NCI-H128 (cell line): ENCODE results near the gene DRC7.
"Not testable (repeated sequence)": the region's sequence is repeated elsewhere in the genome, so short reads cannot be mapped to it uniquely, and the experiment has no call there.

Experiments
- DNase-seq: peaks from one replicate; lab custom pipeline; 2025; ENCODE audit not compliant: unreplicated experiment; lab: John Stamatoyannopoulos, UW

DRC7 gene

DNA sequence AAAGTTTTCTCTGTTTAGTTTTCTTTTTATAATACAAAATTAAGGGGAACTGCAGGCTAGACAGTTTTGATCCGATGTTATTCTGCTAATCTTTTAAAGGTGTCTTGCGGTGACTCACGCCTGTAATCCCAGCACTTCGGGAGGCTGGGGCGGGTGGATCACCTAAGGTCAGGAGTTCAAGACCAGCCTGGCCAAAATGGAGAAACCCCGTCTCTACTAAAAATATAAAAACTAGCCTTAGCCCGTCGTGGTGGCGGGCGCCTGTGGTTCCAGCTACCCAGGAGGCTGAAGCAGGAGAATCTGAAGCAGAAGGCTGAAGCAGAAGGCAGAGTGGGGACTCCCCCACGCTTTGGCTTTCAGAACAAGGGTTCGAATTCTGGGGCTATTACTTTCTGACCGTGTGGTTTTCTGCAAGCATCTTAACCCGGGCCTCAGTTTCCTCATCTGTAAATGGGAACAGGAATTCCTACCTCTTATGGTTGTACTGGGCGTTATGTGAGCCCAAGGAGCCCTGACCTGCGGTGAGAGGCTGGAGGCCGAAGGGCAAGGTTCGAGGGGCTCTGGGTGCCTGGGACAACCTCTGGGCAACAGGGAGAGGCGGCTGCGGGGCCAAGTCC lies 39.8 kb downstream of the DRC7 start:
- DNase-seq: no peak

DNA sequence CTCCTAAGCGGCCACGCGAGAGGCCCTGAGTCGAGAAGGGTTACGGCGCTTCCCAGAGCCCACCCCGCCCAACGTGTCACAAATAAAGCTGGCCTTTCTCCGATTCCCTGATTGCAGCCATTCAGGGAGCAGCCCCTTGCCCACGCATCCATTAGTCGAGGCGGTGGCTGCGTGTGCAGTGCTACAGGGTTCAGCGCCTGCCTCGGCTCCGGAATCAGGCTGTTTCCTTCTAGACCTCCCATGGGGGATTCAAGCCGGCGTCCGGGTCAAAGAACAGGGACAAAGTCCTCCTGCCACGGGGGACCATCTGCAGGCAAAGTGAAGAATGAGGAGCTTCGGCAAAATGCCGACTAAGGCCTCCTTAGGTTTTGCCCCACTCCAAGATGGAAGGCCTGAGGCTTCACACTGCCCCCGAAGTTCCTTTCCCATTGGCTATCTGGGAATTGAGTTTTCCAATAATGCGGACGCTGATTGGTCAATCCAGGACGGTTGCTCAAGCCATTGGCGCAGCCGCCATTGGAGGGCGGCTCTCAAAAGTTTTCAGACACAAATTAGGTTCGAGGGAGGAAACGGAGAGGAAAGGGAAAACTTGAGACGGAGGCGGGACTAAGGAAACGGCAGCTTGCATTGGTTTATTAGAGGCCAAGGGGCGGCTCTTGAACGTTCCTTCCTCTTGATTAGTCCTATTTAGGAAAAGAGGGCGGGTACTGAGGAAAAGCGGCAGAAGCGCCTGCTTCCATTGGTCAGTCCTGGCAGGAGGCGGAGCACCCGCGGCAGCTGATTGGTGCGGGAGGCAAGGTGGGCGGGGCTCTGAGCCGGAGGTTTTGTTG lies 40.5 kb downstream of the DRC7 start:
- peak; percentile 99 for DNase-seq

DNA sequence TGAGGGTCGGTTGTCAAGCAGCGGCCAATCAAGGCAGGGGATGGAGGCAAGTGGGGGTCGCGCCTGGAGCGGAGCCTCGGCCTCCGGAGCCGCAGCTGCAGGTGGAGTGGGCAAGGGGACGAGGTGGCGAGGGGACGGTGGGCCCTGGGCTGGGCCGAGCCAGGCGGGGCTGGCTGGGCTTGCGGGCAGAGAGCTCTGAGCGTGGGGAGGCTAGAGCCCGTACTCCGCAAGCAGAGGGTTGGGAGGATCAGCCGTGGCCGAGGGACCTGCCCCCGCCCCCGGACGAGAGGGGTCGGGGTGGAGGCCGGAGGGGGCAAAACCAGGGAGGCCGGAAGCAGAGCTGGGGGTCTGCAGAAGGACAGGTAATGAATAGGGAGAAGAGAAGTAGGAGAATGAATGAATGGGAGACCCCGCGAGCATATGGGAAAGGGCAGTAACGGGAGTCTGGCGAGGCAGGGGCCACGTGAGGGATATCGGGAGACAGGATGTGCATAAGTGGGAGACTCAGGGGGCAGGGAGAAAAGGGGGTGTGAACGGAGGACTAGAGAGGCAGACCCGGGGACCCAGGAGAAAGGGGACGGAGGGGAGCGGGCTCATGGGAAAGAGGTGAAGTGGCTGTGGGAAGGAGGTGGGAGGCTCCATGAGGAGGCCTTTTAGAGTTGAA lies 41.3 kb downstream of the DRC7 start, which contains the start of gene KATNB1:
Gene KATNB1, plus strand, starts transcription at position 16 of the 664 bp plus-strand sequence. CDS start 1,474 bp downstream, outside the sequence.
- DNase-seq: no peak

DNA sequence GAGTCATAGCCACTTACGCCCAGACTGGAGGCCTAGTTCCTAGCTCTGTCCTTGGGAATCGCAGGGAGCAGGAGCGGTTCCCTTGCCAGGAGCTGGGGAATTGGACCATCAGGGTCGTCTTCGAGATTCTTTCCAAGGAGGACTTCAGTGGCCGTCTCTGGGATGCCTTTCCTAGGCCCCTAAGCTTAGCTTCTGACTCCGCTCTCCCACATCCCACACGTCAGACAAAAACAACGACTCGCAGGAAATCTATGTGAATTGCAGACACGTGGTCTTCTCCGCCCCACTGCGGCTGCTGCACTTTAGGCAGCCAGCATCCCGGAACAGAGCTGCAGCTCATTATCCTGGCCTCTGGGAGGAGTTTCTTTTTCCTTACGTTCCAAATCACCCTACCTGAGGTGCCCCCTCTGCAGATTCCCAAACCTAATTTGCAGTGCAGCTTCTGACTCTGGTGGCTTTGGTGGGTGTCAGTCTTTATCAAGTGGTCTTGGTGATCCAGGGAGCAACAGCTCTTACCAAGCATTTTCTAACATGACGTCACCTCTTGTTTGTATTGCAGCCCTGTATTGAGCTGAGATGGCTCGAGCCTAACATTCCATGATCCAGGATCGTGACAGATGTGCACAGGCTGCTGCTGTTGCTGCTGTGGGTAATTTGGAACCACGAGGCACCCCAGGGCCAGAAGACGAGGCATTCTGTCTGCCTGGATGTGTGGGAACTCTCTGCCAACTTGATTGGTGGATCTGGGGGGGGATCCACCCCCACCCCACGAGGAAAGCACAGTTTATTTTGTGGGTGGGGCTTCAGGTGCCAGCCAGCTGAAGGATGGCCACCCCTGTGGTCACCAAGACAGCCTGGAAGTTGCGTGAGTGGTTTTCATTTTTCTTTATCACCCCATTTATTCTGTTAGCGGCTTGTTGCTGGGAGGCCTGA lies 42.1 kb downstream of the DRC7 start:
- peak; percentile 2 for DNase-seq

DNA sequence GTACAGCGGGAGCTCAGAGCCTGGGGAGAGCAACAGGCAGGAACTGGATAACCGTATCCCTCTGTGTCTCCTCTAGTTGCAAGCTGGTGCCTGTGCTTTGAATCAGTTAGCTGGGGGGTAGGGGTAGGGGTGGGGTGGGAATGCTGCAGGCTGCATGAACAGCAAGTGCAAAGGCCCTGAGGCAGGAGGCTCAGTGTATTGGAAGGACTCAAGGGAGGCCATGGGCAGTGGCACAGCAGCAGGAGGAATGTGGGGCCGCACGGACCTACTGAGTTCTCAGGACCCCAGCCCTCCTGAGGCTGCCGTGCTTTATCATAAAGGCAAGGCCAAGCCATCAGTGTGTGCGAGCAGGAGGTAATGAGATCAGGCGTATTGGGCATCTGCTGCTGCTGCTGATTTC lies 44.2 kb downstream of the DRC7 start:
- DNase-seq: no peak

DNA sequence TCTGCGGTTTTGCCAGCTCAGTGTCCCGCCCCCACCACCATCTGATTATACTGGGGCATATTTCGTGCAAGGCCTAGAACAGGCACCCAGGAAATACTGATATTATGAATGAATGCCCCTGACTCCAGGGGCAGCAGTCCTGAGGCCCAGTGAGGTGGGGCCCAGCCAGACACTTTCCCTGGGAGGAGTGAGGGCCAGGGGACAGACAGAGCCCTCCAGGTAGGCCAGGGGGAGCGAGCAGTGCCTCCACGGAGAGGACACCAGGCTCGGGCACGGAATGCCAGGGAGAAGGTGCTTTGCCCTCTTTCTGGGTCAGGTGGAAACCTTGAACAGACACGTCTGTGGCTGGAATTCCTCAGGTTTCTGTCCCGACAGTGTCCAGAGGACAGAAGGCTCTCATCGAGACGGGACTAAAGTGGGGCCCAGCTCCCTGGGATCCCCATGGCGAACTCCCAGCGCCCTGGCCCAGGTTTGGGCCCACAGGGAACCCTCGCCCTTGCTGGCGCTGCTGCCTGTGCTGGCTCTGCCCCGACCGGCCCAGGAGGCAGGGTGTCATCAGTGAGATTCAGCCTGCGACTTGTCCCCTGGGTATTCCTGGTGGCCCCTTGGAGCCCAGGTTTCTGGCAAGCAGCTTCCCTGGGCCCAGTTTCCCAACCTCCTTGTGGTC lies 45.3 kb downstream of the DRC7 start:
- no peak for DNase-seq

DNA sequence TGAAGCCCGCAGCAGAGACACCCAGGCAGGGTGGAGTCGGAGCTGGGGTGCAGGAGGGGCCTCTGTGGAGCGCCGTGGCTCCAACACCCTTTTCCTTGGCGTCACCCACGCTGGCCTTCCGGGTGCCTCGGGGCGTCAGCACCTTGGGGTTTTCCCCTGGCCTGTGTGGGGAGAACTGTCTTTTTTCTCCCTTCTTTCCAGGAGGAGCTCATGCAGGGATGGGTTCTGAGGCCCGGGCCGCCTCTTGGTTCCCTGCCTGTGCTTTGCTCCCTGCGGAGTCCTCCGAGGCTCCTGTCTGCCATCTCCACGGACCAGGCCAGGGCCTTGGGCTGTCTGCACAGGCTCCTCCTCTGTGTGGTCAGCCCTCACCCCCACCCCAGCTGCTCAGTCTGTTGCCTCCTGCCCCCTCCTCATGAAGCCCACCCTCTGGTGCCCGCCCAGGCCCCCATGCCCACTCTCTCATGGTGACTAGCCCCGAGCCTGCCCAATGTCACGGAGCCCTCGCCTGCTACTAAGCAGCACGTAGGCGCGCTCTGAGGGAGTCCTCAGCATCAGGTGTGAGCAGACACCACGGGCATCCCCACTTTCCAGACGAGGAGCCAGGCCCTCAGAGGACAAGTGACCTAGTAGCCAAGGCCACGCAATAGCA lies 45.9 kb downstream of the DRC7 start:
- DNase-seq: no peak

DNA sequence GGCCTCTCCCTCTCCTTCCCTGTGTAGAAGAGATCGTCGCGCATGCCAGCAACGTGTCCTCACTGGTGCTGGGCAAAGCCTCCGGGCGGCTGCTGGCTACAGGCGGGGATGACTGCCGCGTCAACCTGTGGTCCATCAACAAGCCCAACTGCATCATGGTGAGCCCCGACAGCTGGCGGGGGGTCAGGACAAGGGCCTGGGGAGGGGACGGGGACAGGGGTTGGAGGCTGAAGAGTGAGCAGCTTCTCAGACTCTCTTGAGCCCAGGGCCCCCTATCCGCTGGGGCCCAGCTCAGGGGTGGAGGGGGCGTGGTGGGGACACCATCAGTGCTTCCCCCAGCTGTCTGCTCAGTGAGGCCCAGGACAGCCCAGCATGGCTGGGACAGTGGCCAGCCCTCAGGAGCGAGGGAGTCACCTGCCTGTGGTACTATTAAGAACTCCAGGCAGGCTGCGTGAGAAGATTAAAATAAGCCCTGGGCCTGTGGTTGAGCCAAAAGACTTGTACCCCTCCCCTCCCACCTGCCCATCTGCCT lies 47.1 kb downstream of the DRC7 start:
- DNase-seq: no peak

DNA sequence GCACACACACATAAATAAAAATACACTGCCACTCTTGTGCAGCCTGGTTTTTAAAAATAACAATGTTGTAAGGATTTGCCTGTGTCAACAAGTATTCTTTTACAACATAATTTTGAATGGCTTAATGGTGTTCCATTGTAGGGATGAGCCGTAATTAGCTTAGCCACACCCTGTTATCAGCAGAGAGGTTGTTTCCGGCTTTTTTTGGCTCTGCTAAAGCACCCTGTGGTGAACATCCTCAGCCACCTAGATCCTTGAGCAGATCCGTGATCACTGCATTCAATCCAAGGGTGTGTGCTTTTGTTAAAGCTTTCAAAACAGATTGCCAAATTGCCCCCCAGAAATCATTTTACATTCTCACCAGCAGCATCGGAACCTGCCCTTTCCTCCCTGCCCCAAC lies 47.9 kb downstream of the DRC7 start:
- no peak for DNase-seq

DNA sequence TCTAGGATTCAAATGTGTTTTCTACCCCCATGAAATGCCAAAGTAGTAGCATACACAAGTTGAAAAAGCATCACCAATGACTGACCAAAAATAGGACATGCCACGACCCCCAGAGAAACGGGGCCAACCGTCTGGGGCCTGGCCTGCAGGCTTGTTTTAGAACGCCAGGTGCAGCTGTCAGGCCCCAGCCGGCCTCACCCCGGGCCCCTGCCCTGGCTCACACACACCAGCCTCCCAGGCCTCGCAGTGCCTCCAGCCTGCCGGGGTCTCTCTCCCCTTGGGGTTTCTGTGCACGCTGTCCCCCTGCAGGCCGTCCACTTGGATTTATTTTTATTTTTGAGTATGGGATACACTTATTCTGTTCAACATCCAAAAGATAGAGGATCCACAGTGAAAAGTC lies 48.9 kb downstream of the DRC7 start:
- no peak for DNase-seq

DNA sequence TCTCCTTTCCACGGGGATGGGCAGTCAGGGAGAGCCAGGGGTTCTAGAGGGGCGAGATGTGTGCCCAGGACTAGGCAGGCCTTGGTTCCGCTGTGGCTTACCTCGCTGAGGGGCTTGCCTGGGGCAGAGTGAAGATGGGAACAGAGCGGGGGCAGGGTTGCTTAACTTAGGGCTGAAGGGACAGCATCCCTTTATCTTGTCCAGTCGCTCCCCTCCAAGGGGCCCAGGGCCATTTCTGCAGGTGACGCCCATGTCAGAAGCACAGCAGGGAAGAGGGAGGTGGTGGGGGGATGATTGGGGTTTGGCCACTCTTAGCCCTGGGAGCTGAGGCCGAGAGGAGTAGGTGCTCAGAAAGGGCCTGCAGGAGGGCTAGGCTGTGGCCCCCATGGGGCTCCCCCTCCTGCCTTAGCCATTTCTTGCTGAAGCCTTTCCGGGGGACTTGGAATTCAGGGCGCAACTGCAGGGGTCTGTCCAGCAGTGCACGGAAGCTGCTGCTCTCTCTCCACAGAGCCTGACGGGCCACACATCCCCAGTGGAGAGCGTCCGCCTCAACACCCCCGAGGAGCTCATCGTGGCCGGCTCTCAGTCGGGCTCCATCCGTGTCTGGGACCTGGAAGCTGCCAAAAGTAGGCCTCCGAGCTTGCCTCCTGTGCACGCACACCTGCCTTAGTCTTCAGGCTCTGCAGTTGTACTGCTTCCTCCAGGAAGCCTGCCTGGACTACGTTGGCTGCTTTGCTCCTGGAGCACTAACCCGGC lies 49.5 kb downstream of the DRC7 start:
- no peak for DNase-seq

DNA sequence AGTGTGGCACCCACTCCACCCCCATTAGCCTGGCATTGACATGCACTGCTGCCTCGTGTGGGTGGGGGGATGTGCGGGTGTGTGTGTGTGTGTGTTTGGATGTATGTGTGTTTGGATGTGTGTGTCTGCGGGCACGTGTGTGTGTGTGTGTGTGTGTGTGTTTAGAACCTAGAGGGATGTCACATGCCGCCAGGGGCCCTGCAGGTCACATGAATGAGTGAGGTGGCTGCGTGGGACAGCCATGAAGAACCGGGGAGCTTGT lies 50.0 kb downstream of the DRC7 start:
- no peak for DNase-seq

DNA sequence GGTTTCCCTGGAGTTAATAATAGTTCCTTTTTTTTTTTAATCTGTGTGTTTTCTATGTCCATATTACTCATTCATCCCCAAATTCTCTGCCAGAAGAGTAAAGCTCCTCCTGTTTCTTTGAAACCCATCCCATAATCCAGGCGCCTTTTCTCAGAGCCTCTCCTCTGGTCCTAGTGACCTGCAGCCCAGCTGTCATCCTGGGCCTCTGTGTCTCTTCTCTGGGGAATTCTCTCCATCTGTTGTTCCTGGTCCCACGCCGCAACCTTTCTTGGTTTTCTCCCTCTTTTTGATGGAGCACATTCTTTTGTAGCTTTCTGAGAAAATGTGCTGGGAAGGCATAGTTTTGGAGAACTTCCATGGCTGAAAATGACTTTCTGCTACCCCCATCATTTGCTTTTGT lies 51.2 kb downstream of the DRC7 start:
- DNase-seq: no peak

DNA sequence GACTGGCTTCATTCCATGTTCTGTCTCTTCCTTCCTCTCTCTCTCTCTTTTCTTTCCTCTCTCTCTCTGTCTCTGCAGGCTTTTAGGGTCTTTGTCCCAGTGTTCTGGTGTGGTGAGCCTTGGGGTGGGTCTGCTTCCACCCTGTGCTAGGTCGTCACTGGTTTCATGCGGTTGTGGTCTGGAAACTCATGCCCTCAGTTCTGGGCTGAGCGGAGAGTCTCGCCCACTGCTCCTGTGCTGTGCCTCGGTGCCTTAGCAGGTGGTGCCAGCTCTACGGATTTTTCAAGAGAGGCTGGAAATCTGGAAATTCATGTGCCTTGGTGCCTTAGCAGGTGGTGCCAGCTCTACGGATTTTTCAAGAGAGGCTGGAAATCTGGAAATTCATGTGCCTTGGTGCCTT lies 51.7 kb downstream of the DRC7 start:
- DNase-seq: not testable (repeated sequence)

DNA sequence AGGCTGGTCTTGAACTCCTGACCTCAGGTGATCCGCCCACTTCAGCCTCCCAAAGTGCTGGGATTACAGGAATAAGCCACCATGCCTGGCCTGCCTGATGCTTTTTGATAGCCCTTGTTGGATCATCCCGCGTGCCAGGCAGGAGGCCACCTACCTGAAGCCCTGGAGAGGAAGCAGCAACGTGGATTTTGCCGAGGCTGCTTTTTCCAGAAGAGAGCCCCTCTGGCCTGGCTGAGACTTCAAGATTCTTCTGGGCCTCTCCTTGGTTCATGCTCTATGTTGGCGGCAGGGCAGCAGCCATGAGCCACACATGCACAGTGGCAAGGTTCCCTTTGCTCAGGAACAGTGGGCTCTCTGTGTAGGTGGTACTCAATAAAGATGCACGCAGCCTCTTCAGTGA lies 52.5 kb downstream of the DRC7 start:
- no peak for DNase-seq

DNA sequence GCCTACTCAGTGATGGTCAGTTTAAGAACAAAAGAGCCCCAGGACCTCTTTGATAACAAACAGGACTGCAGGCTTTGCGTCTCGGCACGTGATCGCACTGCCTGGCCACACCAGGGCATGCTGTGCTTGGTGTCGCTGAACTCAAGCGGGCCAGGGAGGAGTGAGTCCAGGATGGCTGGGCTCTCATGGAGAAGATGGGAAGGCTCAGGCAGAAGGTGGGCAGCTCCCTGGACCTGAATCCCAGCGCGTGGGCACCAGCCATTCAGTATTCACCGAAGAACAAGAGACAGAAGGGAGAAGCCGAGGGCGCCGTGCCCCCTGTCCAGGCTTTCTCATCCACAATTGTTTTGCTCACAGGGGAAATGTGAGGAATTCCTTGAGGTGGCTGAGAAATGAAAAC lies 52.9 kb downstream of the DRC7 start:
- no peak for DNase-seq

DNA sequence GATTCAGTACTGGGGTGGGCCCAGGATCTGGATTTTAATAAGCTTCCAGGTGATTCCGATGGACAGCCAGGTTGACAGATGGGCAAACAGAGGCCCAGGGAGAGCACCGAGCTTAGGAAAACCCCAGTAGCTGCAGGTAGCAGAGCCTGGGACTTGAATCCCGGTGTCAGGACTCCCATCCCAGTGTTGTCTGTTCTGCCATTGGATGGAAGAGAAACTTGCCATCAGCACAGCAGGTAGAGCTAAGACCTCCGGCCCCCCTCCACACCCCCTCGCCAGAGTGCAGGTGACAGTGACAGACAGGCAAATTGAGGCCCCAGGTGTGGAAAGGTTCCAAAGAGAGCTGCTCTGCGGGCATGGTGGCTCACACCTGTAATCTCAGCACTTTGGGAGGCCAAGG lies 53.4 kb downstream of the DRC7 start:
- no peak for DNase-seq

DNA sequence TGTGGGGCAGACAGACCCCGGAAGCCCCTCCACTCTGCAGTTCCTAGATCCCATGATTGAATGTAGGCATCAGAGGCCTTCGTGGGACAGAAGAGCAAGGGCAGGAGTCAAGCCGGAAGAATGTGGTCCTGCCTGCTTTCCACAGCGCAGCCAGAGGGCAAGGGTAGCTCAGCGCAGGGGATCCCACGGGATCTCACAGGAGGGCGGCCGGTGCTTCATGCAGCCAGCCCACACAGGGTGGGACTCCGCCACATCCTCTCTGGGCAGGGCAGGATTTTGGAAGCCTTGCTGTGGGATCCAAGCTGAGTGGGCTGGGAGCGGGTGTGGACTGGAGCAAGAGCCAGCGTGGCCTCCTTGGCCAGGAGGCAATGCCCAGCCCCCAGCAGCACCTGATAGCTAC lies 54.0 kb downstream of the DRC7 start:
- no peak for DNase-seq

DNA sequence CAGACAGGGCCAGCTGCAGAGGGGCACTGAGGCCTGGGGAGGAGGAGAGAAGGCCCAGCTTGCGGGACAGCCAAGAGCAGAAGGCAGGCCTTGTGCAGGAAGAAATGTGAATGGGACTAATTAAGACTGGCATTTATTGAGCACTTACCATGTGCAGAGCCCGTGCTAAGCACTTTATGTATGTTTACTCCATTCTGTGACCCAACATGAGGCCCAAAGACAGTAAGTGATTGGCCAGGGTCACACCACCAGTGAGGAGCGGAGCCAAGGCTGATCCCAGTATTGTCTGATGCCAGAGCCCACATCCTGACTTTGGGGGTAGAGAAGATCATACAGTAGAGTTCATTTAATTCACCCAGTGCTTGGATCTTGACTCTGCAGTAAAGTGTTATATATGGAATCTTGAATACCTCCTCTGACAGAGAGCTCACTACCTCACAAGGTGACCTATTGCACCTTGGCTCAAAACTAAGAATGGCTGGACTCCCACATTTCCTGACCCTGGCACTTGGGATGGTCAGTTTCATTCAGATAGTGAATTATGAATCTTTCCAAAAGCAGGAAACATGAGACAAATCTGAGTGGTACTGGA lies 54.6 kb downstream of the DRC7 start:
- no peak for DNase-seq
